IMR-90 (cell line): ENCODE results near the gene TREM1. TPM values are rescaled to one million over a fixed set of nuclear protein-coding genes. Genes with fewer than 3 reads are reported as not detected.

ENCODE experiments used
- ATAC-seq: fragments of 200-7000 bp; cut with Tn5 transposase; 2 replicates; pipeline ENCODE4 v1.9.1; 2020; ENCODE audit warnings: low read depth, mild to moderate bottlenecking, moderate library complexity
- BruUV-seq: library from RNA; stranded (reverse); fragments of 400-500 nt; replicated peaks from 2 replicates; lab custom pipeline; 2021; lab: Mats Ljungman, UMichigan
- CTCF ChIA-PET: fragments of 300-600 bp; formaldehyde crosslinking; extraction: SDS; loops from one replicate; lab custom pipeline; 2021; ENCODE audit warnings: antibody characterized with exemption; lab: Yijun Ruan, JAX
- POLR2A ChIA-PET: fragments of 300-600 bp; sonication (Branson Sonifier 250); formaldehyde crosslinking; loops from one replicate; lab custom pipeline; 2022; ENCODE audit warnings: antibody characterized with exemption; ENCODE audit not compliant: unreplicated experiment; lab: Charles Lee
- DNase-seq: peaks from one replicate; pipeline ENCODE4 v3.0.0; 2013
- H2AFZ ChIP-seq: replicated peaks from 2 replicates; pipeline ENCODE3; 2013; ENCODE audit warnings: low read length, mild to moderate bottlenecking; ENCODE audit not compliant: poor library complexity
- H2AK5ac ChIP-seq: 2 replicates; pipeline ENCODE4 v1.6.1; 2013; ENCODE audit warnings: low read depth, low read length, inconsistent platforms
- H2AK9ac ChIP-seq: replicated peaks from 2 replicates; pipeline ENCODE3; 2013; ENCODE audit warnings: mild to moderate bottlenecking, low read depth, low read length, moderate library complexity; ENCODE audit not compliant: poor library complexity
- H2BK120ac ChIP-seq: 2 replicates; pipeline ENCODE4 v1.6.1; 2013; ENCODE audit warnings: low read depth, low read length, inconsistent platforms
- H2BK15ac ChIP-seq: 3 replicates; pipeline ENCODE4 v1.6.1; 2013; ENCODE audit warnings: low read depth, low read length, inconsistent platforms
- H2BK20ac ChIP-seq: 2 replicates; pipeline ENCODE4 v1.6.1; 2013; ENCODE audit warnings: low read depth, mild to moderate bottlenecking, inconsistent platforms, low read length, moderate library complexity
- H2BK5ac ChIP-seq: 2 replicates; pipeline ENCODE4 v1.6.1; 2013; ENCODE audit warnings: mild to moderate bottlenecking, low read depth, low read length, inconsistent platforms; ENCODE audit not compliant: poor library complexity, severe bottlenecking
- H3K14ac ChIP-seq: replicated peaks from 2 replicates; pipeline ENCODE4 v1.6.1; 2013; ENCODE audit warnings: low read depth, low read length, inconsistent platforms
- H3K18ac ChIP-seq: 2 replicates; pipeline ENCODE4 v1.6.1; 2013; ENCODE audit warnings: low read depth, low read length, control low read depth
- H3K23ac ChIP-seq: 2 replicates; pipeline ENCODE4 v1.6.1; 2013; ENCODE audit warnings: low read depth, low read length, inconsistent platforms
- H3K27ac ChIP-seq: 2 replicates; pipeline ENCODE4 v1.5.1; 2013; ENCODE audit warnings: mild to moderate bottlenecking, control low read depth, low read length; ENCODE audit not compliant: insufficient read depth
- H3K27me3 ChIP-seq: 2 replicates; pipeline ENCODE4 v1.6.1; 2013; ENCODE audit warnings: low read length; ENCODE audit not compliant: control insufficient read depth, insufficient read depth
- H3K36me3 ChIP-seq: 2 replicates; pipeline ENCODE4 v1.6.1; 2013; ENCODE audit warnings: low read length, mixed read lengths; ENCODE audit not compliant: control insufficient read depth, insufficient read depth
- H3K4ac ChIP-seq: 2 replicates; pipeline ENCODE4 v1.6.1; 2013; ENCODE audit warnings: low read depth, low read length, inconsistent platforms
- H3K4me1 ChIP-seq: 2 replicates; pipeline ENCODE4 v1.6.1; 2013; ENCODE audit warnings: low read length, mixed read lengths; ENCODE audit not compliant: control insufficient read depth, insufficient read depth
- H3K4me2 ChIP-seq: 2 replicates; pipeline ENCODE4 v1.6.1; 2013; ENCODE audit warnings: low read depth, mild to moderate bottlenecking, control low read depth, low read length, moderate library complexity
- H3K4me3 ChIP-seq: 2 replicates; pipeline ENCODE4 v1.5.1; 2013; ENCODE audit warnings: low read depth, mild to moderate bottlenecking, control low read depth, low read length, moderate library complexity; ENCODE audit not compliant: insufficient read depth
- H3K56ac ChIP-seq: 2 replicates; pipeline ENCODE4 v1.6.1; 2013; ENCODE audit warnings: low read length, inconsistent platforms; ENCODE audit not compliant: insufficient read depth; ENCODE audit errors: extremely low read depth
- H3K79me1 ChIP-seq, 2 experiments: 2 replicates each; pipeline ENCODE4 v1.6.1; 2013; ENCODE audit warnings: low read length in 2 of 2, inconsistent platforms in 1 of 2, low read depth in 1 of 2
- H3K9ac ChIP-seq: 2 replicates; pipeline ENCODE4 v1.6.1; 2013; ENCODE audit warnings: low read depth, low read length, control low read depth
- H3K9me1 ChIP-seq: 2 replicates; pipeline ENCODE4 v1.6.1; 2013; ENCODE audit warnings: low read length, inconsistent platforms; ENCODE audit not compliant: insufficient read depth
- H3K9me3 ChIP-seq: 2 replicates; pipeline ENCODE4 v1.6.1; 2013; ENCODE audit warnings: low read length; ENCODE audit not compliant: control insufficient read depth, insufficient read depth
- H4K20me1 ChIP-seq: 2 replicates; pipeline ENCODE4 v1.6.1; 2013; ENCODE audit warnings: low read length, inconsistent platforms; ENCODE audit not compliant: insufficient read depth
- H4K5ac ChIP-seq: 2 replicates; pipeline ENCODE4 v1.6.1; 2013; ENCODE audit warnings: mild to moderate bottlenecking, low read depth, low read length, control low read depth
- H4K8ac ChIP-seq, 2 experiments: 2 replicates each; pipeline ENCODE4 v1.6.1; 2013; ENCODE audit warnings: low read depth in 2 of 2, low read length in 2 of 2, control low read depth in 1 of 2, inconsistent platforms in 1 of 2
- H4K91ac ChIP-seq: 2 replicates; pipeline ENCODE4 v1.6.1; 2013; ENCODE audit warnings: low read depth, low read length, inconsistent platforms; ENCODE audit not compliant: insufficient read depth
- CEBPB ChIP-seq: IDR thresholded peaks from 2 replicates; pipeline ENCODE4 v1.6.1; 2012; ENCODE audit warnings: low read depth, low read length, improper control_type of control experiment
- CHD1 ChIP-seq: IDR thresholded peaks from 2 replicates; pipeline ENCODE4 v1.6.1; 2012; ENCODE audit warnings: low read depth, low read length, improper control_type of control experiment
- CTCF ChIP-seq: conservative IDR thresholded peaks from 2 replicates; pipeline ENCODE4 v1.5.1; 2012; ENCODE audit warnings: mild to moderate bottlenecking, low read depth, low read length, improper control_type of control experiment
- ELK1 ChIP-seq: fragments of 150-350 bp; IDR thresholded peaks from 2 replicates; pipeline ENCODE4 v1.6.1; 2016; ENCODE audit warnings: low read depth, mild to moderate bottlenecking, low read length, moderate library complexity, borderline replicate concordance
- FOS ChIP-seq: fragments of 150-350 bp; IDR thresholded peaks from 2 replicates; pipeline ENCODE4 v1.6.1; 2016; ENCODE audit warnings: low read depth, low read length
- MAZ ChIP-seq: IDR thresholded peaks from 2 replicates; pipeline ENCODE4 v1.6.1; 2012; ENCODE audit warnings: low read depth, mild to moderate bottlenecking, low read length, improper control_type of control experiment, moderate library complexity, borderline replicate concordance
- MXI1 ChIP-seq: IDR thresholded peaks from 2 replicates; pipeline ENCODE4 v1.6.1; 2012; ENCODE audit warnings: low read depth, mild to moderate bottlenecking, low read length, moderate library complexity, borderline replicate concordance
- NFE2L2 ChIP-seq: fragments of 150-350 bp; IDR thresholded peaks from 2 replicates; pipeline ENCODE4 v1.6.1; 2016; ENCODE audit warnings: low read depth, mild to moderate bottlenecking, low read length
- POLR2A ChIP-seq: IDR thresholded peaks from 2 replicates; pipeline ENCODE4 v1.6.1; 2012; ENCODE audit warnings: mild to moderate bottlenecking, low read depth, low read length
- RAD21 ChIP-seq: IDR thresholded peaks from 2 replicates; pipeline ENCODE4 v1.6.1; 2012; ENCODE audit warnings: low read length, improper control_type of control experiment
- RCOR1 ChIP-seq: IDR thresholded peaks from 2 replicates; pipeline ENCODE4 v1.6.1; 2012; ENCODE audit warnings: mild to moderate bottlenecking, low read length, improper control_type of control experiment; ENCODE audit not compliant: insufficient replicate concordance
- SMC3 ChIP-seq: fragments of 150-350 bp; IDR thresholded peaks from 2 replicates; pipeline ENCODE4 v1.6.1; 2016; ENCODE audit warnings: low read depth, mild to moderate bottlenecking, antibody characterized with exemption, low read length, moderate library complexity
- USF2 ChIP-seq: fragments of 150-350 bp; IDR thresholded peaks from 2 replicates; pipeline ENCODE4 v1.6.1; 2017; ENCODE audit warnings: mild to moderate bottlenecking, antibody characterized with exemption, low read length, low read depth
- WGBS, 2 experiments: methylation state at CpG; one replicate each; pipeline versions ENCODE4 v1.1.5 to v1.1.7; 2013; ENCODE audit warnings: missing lambda C conversion rate in 2 of 2; ENCODE audit not compliant: insufficient read length in 1 of 2; ENCODE audit errors: extremely low coverage in 2 of 2; 5-methylcytosine and 5-hydroxymethylcytosine counted together
- dilution Hi-C: fragments of 300-500 bp; cut with HindIII; formaldehyde crosslinking; loops from one replicate; pipeline ENCODE4 v1.14.3; 2018; ENCODE audit warnings: low sequenced_read_pairs; ENCODE audit not compliant: unreplicated experiment
- in situ Hi-C: fragments of 300-500 bp; cut with MboI; formaldehyde crosslinking; loops from 3 replicates; pipeline ENCODE4 v1.14.3; 2019; ENCODE audit warnings: low sequenced_read_pairs, inconsistent platforms, mixed read lengths
- intact Hi-C: fragments of 100-400 bp; cut with micrococcal nuclease; formaldehyde crosslinking; loops from 2 replicates; pipeline ENCODE4 v1.10.0; 2022
- polyA plus RNA-seq, 3 experiments: library from polyadenylated mRNA; depleted of rRNA; stranded (reverse); fragments of >200 nt; gene quantifications; 2 replicates each; pipeline ENCODE4 v1.2.3, GENCODE V29; 2012; ENCODE audit warnings: low replicate concordance in 1 of 3
- total RNA-seq: library from RNA; depleted of rRNA; stranded (reverse); fragments of >200 nt; gene quantifications from 2 replicates; pipeline ENCODE4 v1.2.3, GENCODE V29; 2012

TREM1 gene
- total and polyA plus RNA-seq, 2 of the 4 experiments (the other 2 are of a cell fraction): not detected

- no CpG with 5 or more reads among the region's 13 CpGs for WGBS, 2 experiments
- peak; percentile 49 for DNase-seq
- H3K56ac ChIP-seq: no peak overlapping the region
Observed at GRCh38 chr6:41306187-41306854, 19.8 kb upstream of the TREM1 start.

More at GRCh38 chr6:41306187-41306854, 19.8 kb upstream of the TREM1 start:
- Histone ChIP-seq H2AK9ac (no peak overlapping the region), H2AFZ (no peak overlapping the region), H2BK5ac (no peak overlapping the region), H4K5ac (no peak overlapping the region), H3K14ac (no peak overlapping the region), H3K18ac (no peak overlapping the region), H3K27me3 (peaks cover 19% of the 10 kb centered on the region), H3K9ac (no peak overlapping the region), H2AK5ac (no peak overlapping the region), H3K4me3 (no peak overlapping the region), H4K20me1 (no peaks in the 10 kb centered on the region), H3K9me3 (no peaks in the 10 kb centered on the region), H3K27ac (no peak overlapping the region), H4K8ac (no peak overlapping the region), H4K91ac (no peak overlapping the region), H3K23ac (no peak overlapping the region), H3K4me2 (no peak overlapping the region), H2BK20ac (no peak overlapping the region), H3K79me1 (no peaks in the 10 kb centered on the region), H3K4ac (no peak overlapping the region), H3K9me1 (no peaks in the 10 kb centered on the region), H2BK120ac (no peak overlapping the region), H3K4me1 (no peaks in the 10 kb centered on the region), H2BK15ac (no peak overlapping the region), H3K36me3 (no peaks in the 10 kb centered on the region)
- POLR2A ChIA-PET: no interaction called here
- dilution Hi-C loops (no loop called here), intact Hi-C loops (loop anchor here (1.0 to 2.0 kb wide), 2 partner anchors 12 to 376 kb away; no protein-coding TSS in a partner anchor), in situ Hi-C loops (no loop called here)
- no peak for ATAC-seq
- no TSS peak for BruUV-seq
- TF ChIP-seq CEBPB (no peak), CHD1 (no peak), USF2 (no peak), MAZ (no peak), RCOR1 (no peak), ELK1 (no peak), MXI1 (no peak), FOS (no peak), SMC3 (peak; percentile 49), CTCF (peak; percentile 59), POLR2A (no peak), NFE2L2 (no peak), RAD21 (peak; percentile 38; the same call in 1 of the 2 replicates)
- CTCF ChIA-PET: interaction anchor here (0.6 to 2.2 kb wide), 5 partner anchors 8 to 49 kb away, joined by 3 to 7 read pairs (median 5); no protein-coding TSS in a partner anchor
